Liver (tissue), 9 donors: ENCODE measurements around the gene POLD3. TPM values are rescaled to one million over a fixed set of nuclear protein-coding genes. Genes with fewer than 3 reads are reported as not detected.

Source experiments
- DNase-seq: peaks from one replicate; pipeline ENCODE4 v3.0.0-alpha.2; 2017; ENCODE audit warnings: low spot score
- H3K27ac ChIP-seq, 2 donors: one replicate each; pipeline ENCODE4 v1.7.0; 2013; ENCODE audit warnings: inconsistent platforms in 2 of 2, low read length in 2 of 2, control low read depth in 1 of 2, low read depth in 1 of 2, mild to moderate bottlenecking in 1 of 2
- H3K27me3 ChIP-seq, 4 donors: one replicate each; pipeline versions ENCODE4 v1.6.1 to v1.7.0; 2013; ENCODE audit warnings: low read length in 3 of 4, inconsistent platforms in 1 of 4, mild to moderate bottlenecking in 1 of 4, moderate library complexity in 1 of 4; ENCODE audit not compliant: control insufficient read depth in 4 of 4, insufficient read depth in 4 of 4
- H3K36me3 ChIP-seq, 4 donors: one replicate each; pipeline versions ENCODE4 v1.6.1 to v1.7.0; 2013; ENCODE audit warnings: low read length in 3 of 4, mild to moderate bottlenecking in 3 of 4, low read depth in 1 of 4, moderate library complexity in 1 of 4; ENCODE audit not compliant: control insufficient read depth in 4 of 4, insufficient read depth in 3 of 4
- H3K4me1 ChIP-seq, 4 donors: one replicate each; pipeline versions ENCODE4 v1.6.1 to v1.7.0; 2013; ENCODE audit warnings: low read length in 3 of 4, mild to moderate bottlenecking in 3 of 4, moderate library complexity in 1 of 4; ENCODE audit not compliant: control insufficient read depth in 4 of 4, insufficient read depth in 4 of 4
- H3K4me3 ChIP-seq, 3 donors: one replicate each; pipeline versions ENCODE4 v1.6.1 to v1.7.0; 2013; ENCODE audit warnings: low read length in 3 of 3, control low read depth in 1 of 3, low read depth in 1 of 3, mild to moderate bottlenecking in 1 of 3
- H3K9ac ChIP-seq, 2 donors: one replicate each; pipeline ENCODE4 v1.7.0; 2013; ENCODE audit warnings: low read length in 2 of 2, mild to moderate bottlenecking in 2 of 2, moderate library complexity in 2 of 2, control low read depth in 1 of 2, low read depth in 1 of 2
- H3K9me3 ChIP-seq, 4 donors: one replicate each; pipeline versions ENCODE4 v1.6.1 to v1.7.0; 2013; ENCODE audit warnings: low read length in 3 of 4; ENCODE audit not compliant: control insufficient read depth in 4 of 4
- ATF3 ChIP-seq: IDR thresholded peaks from 2 replicates; pipeline ENCODE4 v1.6.1; 2016; ENCODE audit warnings: antibody characterized with exemption
- CTCF ChIP-seq: fragments of 150-350 bp; IDR thresholded peaks from 2 replicates; pipeline ENCODE4 v1.5.1; 2017; ENCODE audit warnings: improper control_type of control experiment, low read depth, low read length; ENCODE audit not compliant: missing input control
- EGR1 ChIP-seq, 2 donors: IDR thresholded peaks; 2 replicates each; pipeline ENCODE4 v1.6.1; 2016 to 2018; ENCODE audit warnings: antibody characterized with exemption in 2 of 2, low read depth in 2 of 2
- FOXA1 ChIP-seq: IDR thresholded peaks from 2 replicates; pipeline ENCODE4 v1.6.1; 2016; ENCODE audit warnings: antibody characterized with exemption
- FOXA2 ChIP-seq: IDR thresholded peaks from 2 replicates; pipeline ENCODE4 v1.6.1; 2016; ENCODE audit warnings: antibody characterized with exemption
- GABPA ChIP-seq, 2 donors: IDR thresholded peaks in 1 of 2; conservative IDR thresholded peaks in 1 of 2; 2 replicates each; pipeline ENCODE4 v1.6.1; 2016; ENCODE audit warnings: antibody characterized with exemption in 2 of 2, mild to moderate bottlenecking in 1 of 2, moderate library complexity in 1 of 2
- HNF4A ChIP-seq, 2 donors: conservative IDR thresholded peaks; 2 replicates each; pipeline ENCODE4 v1.6.1; 2016; ENCODE audit warnings: antibody characterized with exemption in 2 of 2, mild to moderate bottlenecking in 2 of 2
- HNF4G ChIP-seq: IDR thresholded peaks from 2 replicates; pipeline ENCODE4 v1.6.1; 2016; ENCODE audit warnings: antibody characterized with exemption
- JUND ChIP-seq, 2 donors: IDR thresholded peaks; 2 replicates each; pipeline ENCODE4 v1.6.1; 2016; ENCODE audit warnings: antibody characterized with exemption in 2 of 2
- MAX ChIP-seq: IDR thresholded peaks from 2 replicates; pipeline ENCODE4 v1.6.1; 2016; ENCODE audit warnings: antibody characterized with exemption
- NR2F2 ChIP-seq: IDR thresholded peaks from 2 replicates; pipeline ENCODE4 v1.6.1; 2016; ENCODE audit warnings: antibody characterized with exemption
- RAD21 ChIP-seq, 2 donors: IDR thresholded peaks; 2 replicates each; pipeline ENCODE4 v1.6.1; 2016; ENCODE audit warnings: antibody characterized with exemption in 2 of 2, mild to moderate bottlenecking in 2 of 2
- REST ChIP-seq: IDR thresholded peaks from 2 replicates; pipeline ENCODE4 v1.6.1; 2016; ENCODE audit warnings: antibody characterized with exemption, mild to moderate bottlenecking
- RXRA ChIP-seq, 2 donors: IDR thresholded peaks; 2 replicates each; pipeline ENCODE4 v1.6.1; 2017 to 2018; ENCODE audit warnings: antibody characterized with exemption in 2 of 2, mild to moderate bottlenecking in 1 of 2
- SP1 ChIP-seq: IDR thresholded peaks from 2 replicates; pipeline ENCODE4 v1.6.1; 2018; ENCODE audit warnings: antibody characterized with exemption, mild to moderate bottlenecking
- TAF1 ChIP-seq: conservative IDR thresholded peaks from 2 replicates; pipeline ENCODE4 v1.6.1; 2016; ENCODE audit warnings: antibody characterized with exemption, mild to moderate bottlenecking
- YY1 ChIP-seq: IDR thresholded peaks from 2 replicates; pipeline ENCODE4 v1.6.1; 2016; ENCODE audit warnings: antibody characterized with exemption, mild to moderate bottlenecking
- ZBTB33 ChIP-seq: IDR thresholded peaks from 2 replicates; pipeline ENCODE4 v1.6.1; 2016; ENCODE audit warnings: antibody characterized with exemption
- WGBS: extraction: QIAGEN DNeasy Blood & Tissue Kit; methylation state at CpG from one replicate; pipeline ENCODE4 v1.1.7; 2013; 5-methylcytosine and 5-hydroxymethylcytosine counted together
- polyA plus RNA-seq, 2 donors: library from polyadenylated mRNA; stranded (reverse) in 1 of 2; unstranded in 1 of 2; fragments of 200-250 nt in 1 of 2; fragments of >200 nt in 1 of 2; fragmentation: Nextera tagmentation in 1 of 2; extraction: Ambion mirVana in 1 of 2; gene quantifications; one replicate each; pipeline versions ENCODE4 v1.2.1 to v1.2.3, GENCODE V29; 2013 to 2015
- total RNA-seq, 2 donors: library from RNA; depleted of rRNA; stranded (reverse); fragments of >200 nt; gene quantifications; one replicate each; pipeline ENCODE4 v1.2.3, GENCODE V29; 2014
- donor health status: healthy.
- donor health status: healthy.
- donor health status: healthy.
- donor health status: healthy.
- donor health status: healthy.

Gene POLD3
- total and polyA plus RNA-seq, 4 donors: 3.0 to 8.3 (median 5.0) TPM

- no peak overlapping the region for H3K4me3 ChIP-seq
- WGBS: 68% methylated on average over 12 of the region's 12 CpGs
- H3K9me3 ChIP-seq: no peaks in the 10 kb centered on the region
- H3K27ac ChIP-seq: peak overlapping the region; percentile 5 to 29
- DNase-seq: peak; percentile 31
- peaks cover 0 to 7% (median 2%) of the 10 kb centered on the region in 4 donors for H3K4me1 ChIP-seq
- TF ChIP-seq NR2F2 (no peak), YY1 (no peak), GABPA (IDR thresholded peaks at IDR 0.05 in 1 of 2, conservative IDR thresholded peaks at IDR 0.05 in 1 of 2) (no peak), HNF4A (conservative IDR thresholded peaks at IDR 0.05) (peak; percentile 24 to 48), EGR1 (IDR thresholded peaks at IDR 0.05; ENCODE audit: low read depth in 2 of 2) (no peak), HNF4G (no peak), SP1 (no peak), MAX (no peak), JUND (IDR thresholded peaks at IDR 0.05) (no peak), RAD21 (IDR thresholded peaks at IDR 0.05) (peak in 1 of 2 donors; percentile 14), ZBTB33 (no peak), REST (no peak), RXRA (IDR thresholded peaks at IDR 0.05) (peak in 1 of 2 donors; percentile 29), CTCF (no peak), ATF3 (no peak), FOXA2 (no peak), TAF1 (no peak), FOXA1 (no peak)
- no peaks in the 10 kb centered on the region for H3K27me3 ChIP-seq
- peak overlapping the region in 1 of 2 donors; percentile 71 for H3K9ac ChIP-seq
- H3K36me3 ChIP-seq: no peaks in the 10 kb centered on the region
Observed at GRCh38 chr11:74672956-74673692, 80.7 kb downstream of the POLD3 start.
